Fibroblast of upper back skin (primary cell): ENCODE data around the gene PHF1.

Experiments
- DNase-seq: peaks from one replicate; pipeline ENCODE4 v3.0.0-alpha.2; 2013

PHF1 gene

GRCh38 chr6:33418690-33419291, 8.0 kb downstream of the PHF1 start:
- DNase-seq = no peak

- DNase-seq = peak; percentile 81
Measured at GRCh38 chr6:33419580-33420490, 9.0 kb downstream of the PHF1 start, which contains the start of gene SYNGAP1. SYNGAP1 (plus strand) TSS chr6:33420065; CDS start chr6:33420265, 200 bp downstream.

GRCh38 chr6:33420491-33421343, 9.9 kb downstream of the PHF1 start:
- no peak for DNase-seq

- no peak for DNase-seq
Measured at GRCh38 chr6:33421344-33421643, 10.5 kb downstream of the PHF1 start.

- DNase-seq = no peak
Measured at GRCh38 chr6:33423777-33424176, 13.0 kb downstream of the PHF1 start.

GRCh38 chr6:33424855-33425667, 14.2 kb downstream of the PHF1 start:
- no peak for DNase-seq

- DNase-seq = peak; percentile 81
Measured at GRCh38 chr6:33425668-33426577, 15.1 kb downstream of the PHF1 start.

GRCh38 chr6:33426590-33427511, 16.0 kb downstream of the PHF1 start:
- DNase-seq = no peak

- DNase-seq = no peak
Measured at GRCh38 chr6:33427585-33428223, 16.9 kb downstream of the PHF1 start.

- peak; percentile 29 for DNase-seq
Measured at GRCh38 chr6:33428224-33428965, 17.6 kb downstream of the PHF1 start.

GRCh38 chr6:33428966-33429749, 18.3 kb downstream of the PHF1 start:
- no peak for DNase-seq

- DNase-seq = no peak
Measured at GRCh38 chr6:33429750-33430052, 18.9 kb downstream of the PHF1 start.

- no peak for DNase-seq
Measured at GRCh38 chr6:33430334-33430733, 19.5 kb downstream of the PHF1 start.

- peak; percentile 66 for DNase-seq
Measured at GRCh38 chr6:33430991-33431879, 20.4 kb downstream of the PHF1 start.

- DNase-seq = no peak
Measured at GRCh38 chr6:33431880-33432541, 21.2 kb downstream of the PHF1 start.

- no peak for DNase-seq
Measured at GRCh38 chr6:33432546-33432945, 21.7 kb downstream of the PHF1 start.
